ENCODE data around the gene NTNG1. TPM values are rescaled to one million over a fixed set of nuclear protein-coding genes. Genes with fewer than 3 reads are reported as not detected.

NTNG1 gene
- total and polyA plus RNA-seq, 11 donors, result 4.6 TPM; not detected in 10

- H3K9me3 ChIP-seq, result no peaks in the 10 kb centered on the region
Observed at GRCh38 chr1:107255469-107255868, 114.6 kb downstream of the NTNG1 start.

GRCh38 chr1:107262467-107263286, 121.8 kb downstream of the NTNG1 start:
- no peak for ATAC-seq

More at GRCh38 chr1:107255469-107255868, 114.6 kb downstream of the NTNG1 start:
- intact Hi-C loops (cut with DNase I), result no loop called here
- H3K27me3 ChIP-seq, result no peaks in the 10 kb centered on the region
- ATAC-seq, result no peak
- TF ChIP-seq CTCF (IDR thresholded peaks at IDR 0.05) (no peak), POLR2A (IDR thresholded peaks at IDR 0.05) (no peak)
- WGBS, 4 donors, result 59 to 79% (median 68%) methylated on average over 3 of the region's 3 CpGs
- no peaks in the 10 kb centered on the region for H3K36me3 ChIP-seq
- H3K27ac ChIP-seq, result no peak overlapping the region
- no peak overlapping the region for H3K4me3 ChIP-seq
- no peaks in the 10 kb centered on the region for H3K4me1 ChIP-seq
- no peak for DNase-seq

GRCh38 chr1:107263291-107263915, 122.6 kb downstream of the NTNG1 start:
- Histone ChIP-seq H3K4me3 (no peak overlapping the region), H3K36me3 (no peaks in the 10 kb centered on the region), H3K27ac (no peak overlapping the region), H3K9me3 (no peaks in the 10 kb centered on the region), H3K4me1 (no peaks in the 10 kb centered on the region), H3K27me3 (no peaks in the 10 kb centered on the region)
- no peak for ATAC-seq
- no peak for DNase-seq
- WGBS, 4 donors, result 83 to 87% (median 86%) methylated on average over 1 of the region's 1 CpG
- intact Hi-C loops (cut with DNase I), result no loop called here
- TF ChIP-seq POLR2A (IDR thresholded peaks at IDR 0.05) (no peak), CTCF (IDR thresholded peaks at IDR 0.05) (no peak)

More at GRCh38 chr1:107262467-107263286, 121.8 kb downstream of the NTNG1 start:
- H3K4me1 ChIP-seq, result no peaks in the 10 kb centered on the region
- DNase-seq, result no peak
- 89 to 93% (median 91%) methylated on average over 5 of the region's 5 CpGs for WGBS, 4 donors
- no peak overlapping the region for H3K4me3 ChIP-seq
- H3K27ac ChIP-seq, result no peak overlapping the region
- no peaks in the 10 kb centered on the region for H3K9me3 ChIP-seq
- H3K36me3 ChIP-seq, result no peaks in the 10 kb centered on the region
- intact Hi-C loops (cut with DNase I), result no loop called here
- H3K27me3 ChIP-seq, result no peaks in the 10 kb centered on the region
- no peak for TF ChIP-seq POLR2A (IDR thresholded peaks at IDR 0.05)
- no peak for TF ChIP-seq CTCF (IDR thresholded peaks at IDR 0.05)

- WGBS, 4 donors, result 69 to 77% (median 72%) methylated on average over 4 of the region's 4 CpGs
Observed at GRCh38 chr1:107264007-107264406, 123.2 kb downstream of the NTNG1 start.

More at GRCh38 chr1:107264007-107264406, 123.2 kb downstream of the NTNG1 start:
- ATAC-seq (no peak), DNase-seq (no peak)
- TF ChIP-seq POLR2A (IDR thresholded peaks at IDR 0.05) (no peak), CTCF (IDR thresholded peaks at IDR 0.05) (no peak)
- Histone ChIP-seq H3K9me3 (no peaks in the 10 kb centered on the region), H3K4me3 (no peak overlapping the region), H3K4me1 (no peaks in the 10 kb centered on the region), H3K27ac (no peak overlapping the region), H3K27me3 (no peaks in the 10 kb centered on the region), H3K36me3 (no peaks in the 10 kb centered on the region)
- intact Hi-C loops (cut with DNase I), result no loop called here
